Loucy (cell line): Measurements from ENCODE around the gene C3orf70.

ENCODE experiments used
- H2AFZ ChIP-seq: fragments of 200-600 bp; sonication (generic); 2 replicates; pipeline ENCODE4 v1.6.0; 2016; ENCODE audit warnings: antibody characterized with exemption, mild to moderate bottlenecking, low read length, moderate library complexity
- H3F3A ChIP-seq: fragments of 200-600 bp; 2 replicates; pipeline ENCODE4 v1.6.0; 2016; ENCODE audit warnings: antibody characterized with exemption, low read depth, mild to moderate bottlenecking
- H3K27me3 ChIP-seq: fragments of 200-600 bp; sonication (generic); 2 replicates; pipeline ENCODE4 v1.6.1; 2014; ENCODE audit warnings: low read length, mild to moderate bottlenecking; ENCODE audit not compliant: insufficient read depth, poor library complexity, severe bottlenecking
- H3K36me3 ChIP-seq: fragments of 200-600 bp; sonication (generic); 2 replicates; pipeline ENCODE4 v1.6.1; 2016; ENCODE audit warnings: low read length; ENCODE audit not compliant: insufficient read depth
- H3K4me1 ChIP-seq: fragments of 200-600 bp; sonication (generic); 2 replicates; pipeline ENCODE4 v1.5.1; 2014; ENCODE audit warnings: low read length, mild to moderate bottlenecking; ENCODE audit not compliant: insufficient read depth, poor library complexity, severe bottlenecking
- H3K4me2 ChIP-seq: fragments of 200-600 bp; sonication (generic); 2 replicates; pipeline ENCODE4 v1.6.0; 2014; ENCODE audit warnings: antibody characterized with exemption, low read length, low read depth, mild to moderate bottlenecking; ENCODE audit not compliant: poor library complexity, severe bottlenecking
- H3K4me3 ChIP-seq: fragments of 200-600 bp; sonication (generic); 2 replicates; pipeline ENCODE4 v1.5.1; 2014; ENCODE audit warnings: low read length, mild to moderate bottlenecking, mixed read lengths; ENCODE audit not compliant: poor library complexity, severe bottlenecking
- H3K79me2 ChIP-seq: fragments of 200-600 bp; sonication (generic); 2 replicates; pipeline ENCODE4 v1.6.1; 2014; ENCODE audit warnings: low read length; ENCODE audit not compliant: insufficient read depth
- H3K9ac ChIP-seq: fragments of 200-600 bp; sonication (generic); 2 replicates; pipeline ENCODE4 v1.6.0; 2014; ENCODE audit warnings: mild to moderate bottlenecking, low read depth, low read length, moderate library complexity; ENCODE audit not compliant: poor library complexity, severe bottlenecking
- H3K9me2 ChIP-seq: fragments of 200-600 bp; sonication (generic); replicated peaks from 2 replicates; pipeline ENCODE4 v1.6.1; 2016; ENCODE audit warnings: low read depth, low read length, mixed read lengths
- H3K9me3 ChIP-seq: fragments of 200-600 bp; sonication (generic); 2 replicates; pipeline ENCODE4 v1.6.1; 2014; ENCODE audit warnings: mild to moderate bottlenecking, antibody characterized with exemption, low read length, low read depth; ENCODE audit not compliant: insufficient read depth
- H4K20me1 ChIP-seq: fragments of 200-600 bp; sonication (generic); 2 replicates; pipeline ENCODE4 v1.6.0; 2014; ENCODE audit warnings: antibody characterized with exemption, low read length, mild to moderate bottlenecking; ENCODE audit not compliant: insufficient read depth, poor library complexity, severe bottlenecking
- CTCF ChIP-seq: fragments of 200-600 bp; sonication (generic); conservative IDR thresholded peaks from 2 replicates; pipeline ENCODE4 v1.5.1; 2014; ENCODE audit warnings: mild to moderate bottlenecking, antibody characterized with exemption, low read length
- EZH2phosphoT487 ChIP-seq: fragments of 200-600 bp; IDR thresholded peaks from 2 replicates; pipeline ENCODE4 v1.6.1; 2018; ENCODE audit warnings: antibody characterized with exemption, mild to moderate bottlenecking, moderate library complexity, borderline replicate concordance

Gene C3orf70

GRCh38 chr3:185199206-185199605, 46.3 kb upstream of the C3orf70 start:
- TF ChIP-seq EZH2phosphoT487 (no peak), CTCF (no peak)
- Histone ChIP-seq H3K9ac (no peak overlapping the region), H3K4me3 (no peak overlapping the region), H3K4me2 (no peak overlapping the region), H2AFZ (no peak overlapping the region), H3K9me2 (no peaks in the 10 kb centered on the region), H3K4me1 (no peaks in the 10 kb centered on the region), H3K9me3 (no peaks in the 10 kb centered on the region), H3K79me2 (no peaks in the 10 kb centered on the region), H4K20me1 (no peaks in the 10 kb centered on the region), H3F3A (no peaks in the 10 kb centered on the region), H3K36me3 (no peaks in the 10 kb centered on the region; the same call in 1 of the 2 replicates), H3K27me3 (no peaks in the 10 kb centered on the region)

GRCh38 chr3:185197068-185197467, 44.2 kb upstream of the C3orf70 start:
- Histone ChIP-seq H3K9ac (no peak overlapping the region), H2AFZ (no peak overlapping the region), H3K9me3 (no peaks in the 10 kb centered on the region), H3F3A (no peaks in the 10 kb centered on the region), H3K4me1 (no peaks in the 10 kb centered on the region), H3K79me2 (no peaks in the 10 kb centered on the region), H3K4me3 (no peak overlapping the region), H3K27me3 (no peaks in the 10 kb centered on the region), H3K36me3 (no peaks in the 10 kb centered on the region; the same call in 1 of the 2 replicates), H3K9me2 (no peaks in the 10 kb centered on the region), H4K20me1 (no peaks in the 10 kb centered on the region), H3K4me2 (no peak overlapping the region)
- TF ChIP-seq CTCF (no peak), EZH2phosphoT487 (no peak)

GRCh38 chr3:185195652-185196051, 42.8 kb upstream of the C3orf70 start:
- Histone ChIP-seq H3K9me3 (no peaks in the 10 kb centered on the region), H3K9me2 (no peaks in the 10 kb centered on the region), H3K79me2 (no peaks in the 10 kb centered on the region), H3K36me3 (no peaks in the 10 kb centered on the region), H3K9ac (no peak overlapping the region), H3K4me3 (no peak overlapping the region), H2AFZ (no peak overlapping the region), H3F3A (no peaks in the 10 kb centered on the region), H3K4me1 (no peaks in the 10 kb centered on the region), H3K27me3 (no peaks in the 10 kb centered on the region), H4K20me1 (no peaks in the 10 kb centered on the region), H3K4me2 (no peak overlapping the region)
- TF ChIP-seq CTCF: no peak
- TF ChIP-seq EZH2phosphoT487: no peak
